GM10266 (cell line): ENCODE measurements around the gene DCHS2.

ENCODE experiments used
- DNase-seq: peaks from one replicate; pipeline ENCODE4 v3.0.0; 2012; ENCODE audit errors: extremely low spot score
- TF ChIP-seq, protein P1 (sequence below): IDR thresholded peaks from 2 replicates; pipeline ENCODE4 v1.5.1; 2012; ENCODE audit warnings: mild to moderate bottlenecking, low read depth; ENCODE audit not compliant: control insufficient read depth, insufficient read depth; ENCODE audit errors: missing control alignments

Gene DCHS2

GRCh38 chr4:154506253-154506652 is 14.7 kb upstream of the DCHS2 start:
- TF ChIP-seq, protein P1, sequence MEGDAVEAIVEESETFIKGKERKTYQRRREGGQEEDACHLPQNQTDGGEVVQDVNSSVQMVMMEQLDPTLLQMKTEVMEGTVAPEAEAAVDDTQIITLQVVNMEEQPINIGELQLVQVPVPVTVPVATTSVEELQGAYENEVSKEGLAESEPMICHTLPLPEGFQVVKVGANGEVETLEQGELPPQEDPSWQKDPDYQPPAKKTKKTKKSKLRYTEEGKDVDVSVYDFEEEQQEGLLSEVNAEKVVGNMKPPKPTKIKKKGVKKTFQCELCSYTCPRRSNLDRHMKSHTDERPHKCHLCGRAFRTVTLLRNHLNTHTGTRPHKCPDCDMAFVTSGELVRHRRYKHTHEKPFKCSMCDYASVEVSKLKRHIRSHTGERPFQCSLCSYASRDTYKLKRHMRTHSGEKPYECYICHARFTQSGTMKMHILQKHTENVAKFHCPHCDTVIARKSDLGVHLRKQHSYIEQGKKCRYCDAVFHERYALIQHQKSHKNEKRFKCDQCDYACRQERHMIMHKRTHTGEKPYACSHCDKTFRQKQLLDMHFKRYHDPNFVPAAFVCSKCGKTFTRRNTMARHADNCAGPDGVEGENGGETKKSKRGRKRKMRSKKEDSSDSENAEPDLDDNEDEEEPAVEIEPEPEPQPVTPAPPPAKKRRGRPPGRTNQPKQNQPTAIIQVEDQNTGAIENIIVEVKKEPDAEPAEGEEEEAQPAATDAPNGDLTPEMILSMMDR: peak; percentile 56
- DNase-seq: no peak

GRCh38 chr4:154503598-154503997 is 12.0 kb upstream of the DCHS2 start:
- peak; percentile 26 for DNase-seq
- TF ChIP-seq, protein P1: peak; percentile 40

DNA sequence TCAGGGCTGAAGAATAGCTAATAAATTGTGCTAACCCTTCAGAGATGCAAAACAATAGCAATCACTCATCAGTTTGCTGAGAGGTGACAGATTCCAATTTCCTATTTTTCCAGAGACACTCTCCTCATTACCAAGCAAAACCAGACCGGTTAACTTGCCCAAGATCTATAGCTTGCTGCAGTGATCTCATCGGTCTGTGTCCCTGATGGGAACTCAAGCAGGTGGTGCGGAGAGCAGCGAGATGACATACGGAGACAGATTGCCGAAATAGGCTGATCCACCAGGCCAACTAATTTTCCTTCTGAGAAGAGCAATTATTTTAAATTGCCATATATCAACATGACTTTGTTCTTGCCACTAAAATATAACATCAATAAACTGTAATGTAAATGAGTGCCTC is 10.5 kb upstream of the DCHS2 start:
- TF ChIP-seq, protein P1: no peak
- DNase-seq: no peak

DNA sequence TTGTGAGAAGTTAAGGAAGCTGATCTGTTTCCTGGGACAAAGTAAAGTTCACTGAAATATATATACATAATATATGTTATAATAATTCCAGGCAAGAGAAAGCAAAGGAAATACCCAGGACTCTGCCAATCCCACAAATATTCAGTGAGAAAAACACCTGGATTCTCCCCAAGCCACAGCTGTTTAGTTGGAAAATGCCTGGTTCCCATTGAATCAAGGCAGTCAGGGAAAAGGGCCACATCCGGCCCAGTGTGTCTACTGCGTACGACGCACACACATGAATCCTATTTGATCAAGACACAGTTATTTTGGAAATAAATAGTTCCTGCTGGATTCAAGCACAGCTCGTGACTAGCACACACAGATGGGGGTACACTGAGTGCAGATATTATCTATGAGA is 6.3 kb upstream of the DCHS2 start:
- no peak for DNase-seq
- TF ChIP-seq, protein P1: no peak

- no peak for DNase-seq
- TF ChIP-seq, protein P1: no peak
These were observed 4.3 kb upstream of the DCHS2 start for GRCh38 chr4:154495867-154496266.

GRCh38 chr4:154492288-154492687 is 689 bp upstream of the DCHS2 start:
- TF ChIP-seq, protein P1: no peak

DNA sequence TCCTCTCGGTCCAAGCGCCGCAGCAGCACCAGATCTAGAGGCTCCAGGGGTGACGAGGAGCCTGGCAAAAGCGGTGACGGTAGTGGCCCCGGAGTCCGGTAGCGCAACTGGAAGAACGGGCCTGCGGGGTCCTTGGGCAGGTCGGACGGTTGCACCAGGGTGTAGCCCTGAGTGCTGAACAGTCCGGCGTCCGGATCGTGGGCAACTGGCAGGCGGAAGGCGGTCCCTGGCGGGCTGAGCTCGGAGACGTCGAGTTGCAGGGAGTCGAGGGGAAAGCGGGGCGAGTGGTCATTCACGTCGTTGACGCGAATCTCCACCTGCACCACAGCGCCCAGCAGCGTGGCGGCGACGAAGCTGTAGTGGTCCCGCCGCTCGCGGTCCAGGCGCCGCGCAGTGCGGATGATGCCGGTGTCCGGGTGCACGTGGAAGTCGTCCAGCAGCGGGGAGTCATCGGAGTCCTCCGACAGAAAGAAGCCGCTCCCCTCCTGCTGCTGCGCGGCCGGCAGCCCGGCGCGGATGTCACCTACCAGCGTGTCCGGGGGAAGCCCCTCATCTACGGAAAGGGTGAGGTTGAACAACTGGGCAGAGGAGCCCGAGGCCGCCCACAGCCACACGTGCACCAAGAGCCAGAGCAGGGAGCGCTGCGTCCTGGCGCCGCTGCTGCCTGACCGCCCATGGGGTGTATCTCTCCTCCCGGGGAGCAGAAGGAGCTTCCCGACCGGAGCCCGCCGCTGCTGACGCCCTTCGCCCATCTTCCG is 837 bp downstream of the DCHS2 start:
- TF ChIP-seq, protein P1: no peak
- DNase-seq: peak; percentile 45

More at GRCh38 chr4:154492288-154492687, 689 bp upstream of the DCHS2 start:
- DNase-seq: peak; percentile 13
